Stomach smooth muscle (tissue), 2 donors: ENCODE data around the gene CDC45.

ENCODE experiments used
- H3K27ac ChIP-seq: one replicate; pipeline ENCODE4 v1.7.0; 2013; ENCODE audit warnings: mild to moderate bottlenecking, low read length, inconsistent platforms
- H3K27me3 ChIP-seq, 2 donors: one replicate each; pipeline ENCODE4 v1.7.0; 2013; ENCODE audit warnings: low read length in 2 of 2; ENCODE audit not compliant: insufficient read depth in 2 of 2, control insufficient read depth in 1 of 2
- H3K36me3 ChIP-seq, 2 donors: one replicate each; pipeline ENCODE4 v1.7.0; 2013; ENCODE audit warnings: low read length in 2 of 2; ENCODE audit not compliant: control insufficient read depth in 2 of 2, insufficient read depth in 2 of 2
- H3K4me1 ChIP-seq: one replicate; pipeline ENCODE4 v1.7.0; 2013; ENCODE audit warnings: low read length; ENCODE audit not compliant: control insufficient read depth, insufficient read depth
- H3K4me3 ChIP-seq, 2 donors: one replicate each; pipeline ENCODE4 v1.7.0; 2013; ENCODE audit warnings: low read length in 2 of 2
- H3K9ac ChIP-seq, 2 donors: one replicate each; pipeline ENCODE4 v1.7.0; 2013; ENCODE audit warnings: low read length in 2 of 2, mild to moderate bottlenecking in 1 of 2
- H3K9me3 ChIP-seq, 2 donors: one replicate each; pipeline ENCODE4 v1.7.0; 2013; ENCODE audit warnings: low read length in 2 of 2; ENCODE audit not compliant: control insufficient read depth in 2 of 2
- donor health status: healthy.
- donor health status: Pancreatic carcinoma.

Gene CDC45

DNA sequence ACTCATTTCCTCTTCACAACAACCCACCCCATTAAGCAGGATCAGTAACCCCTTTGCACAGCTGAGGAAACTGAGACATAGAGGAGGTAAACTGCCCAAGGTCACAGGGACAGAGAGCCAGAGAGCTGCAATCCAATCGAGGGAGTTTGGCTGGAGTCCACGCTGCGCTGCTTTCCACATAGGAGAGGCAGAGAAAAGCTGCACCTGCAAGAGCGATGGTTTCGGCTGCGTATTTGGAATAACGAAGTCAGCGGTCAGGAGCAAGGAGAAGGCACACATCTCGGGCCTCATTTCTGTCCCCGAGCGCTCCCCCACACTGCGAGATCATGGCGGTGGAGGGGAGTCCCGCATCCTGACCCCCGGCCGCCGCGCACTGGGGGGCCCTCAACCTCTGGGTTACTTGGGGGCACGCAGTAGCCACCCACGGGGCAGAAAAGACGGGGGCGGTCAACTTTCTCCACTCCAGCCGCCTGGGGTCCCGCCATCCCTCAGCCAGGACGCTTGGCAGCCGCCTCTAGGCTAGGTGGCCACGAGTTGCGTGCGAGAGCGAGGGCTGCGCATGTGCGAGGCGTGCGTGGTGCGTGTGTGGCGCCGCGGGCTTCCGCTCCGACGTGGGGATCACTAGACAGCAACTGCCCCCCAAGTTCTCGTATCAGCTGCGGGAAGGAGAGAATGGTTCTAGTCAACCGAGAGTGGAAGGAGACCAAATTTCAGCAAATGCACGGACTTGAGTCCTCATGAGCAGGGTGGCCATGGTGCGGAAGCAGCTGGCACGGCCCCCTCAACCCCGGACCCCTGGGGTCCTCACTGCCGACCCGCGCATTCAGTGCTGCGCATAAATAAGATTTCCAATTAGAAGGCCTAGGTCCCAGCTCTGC lies 86.8 kb downstream of the CDC45 start:
- Histone ChIP-seq H3K4me1 (peaks cover 3% of the 10 kb centered on the region), H3K9me3 (peaks cover 0 to 3% of the 10 kb centered on the region in 2 donors), H3K4me3 (no peak overlapping the region), H3K27ac (no peak overlapping the region), H3K36me3 (no peaks in the 10 kb centered on the region), H3K27me3 (peaks cover 2 to 7% of the 10 kb centered on the region in 2 donors), H3K9ac (no peak overlapping the region)

DNA sequence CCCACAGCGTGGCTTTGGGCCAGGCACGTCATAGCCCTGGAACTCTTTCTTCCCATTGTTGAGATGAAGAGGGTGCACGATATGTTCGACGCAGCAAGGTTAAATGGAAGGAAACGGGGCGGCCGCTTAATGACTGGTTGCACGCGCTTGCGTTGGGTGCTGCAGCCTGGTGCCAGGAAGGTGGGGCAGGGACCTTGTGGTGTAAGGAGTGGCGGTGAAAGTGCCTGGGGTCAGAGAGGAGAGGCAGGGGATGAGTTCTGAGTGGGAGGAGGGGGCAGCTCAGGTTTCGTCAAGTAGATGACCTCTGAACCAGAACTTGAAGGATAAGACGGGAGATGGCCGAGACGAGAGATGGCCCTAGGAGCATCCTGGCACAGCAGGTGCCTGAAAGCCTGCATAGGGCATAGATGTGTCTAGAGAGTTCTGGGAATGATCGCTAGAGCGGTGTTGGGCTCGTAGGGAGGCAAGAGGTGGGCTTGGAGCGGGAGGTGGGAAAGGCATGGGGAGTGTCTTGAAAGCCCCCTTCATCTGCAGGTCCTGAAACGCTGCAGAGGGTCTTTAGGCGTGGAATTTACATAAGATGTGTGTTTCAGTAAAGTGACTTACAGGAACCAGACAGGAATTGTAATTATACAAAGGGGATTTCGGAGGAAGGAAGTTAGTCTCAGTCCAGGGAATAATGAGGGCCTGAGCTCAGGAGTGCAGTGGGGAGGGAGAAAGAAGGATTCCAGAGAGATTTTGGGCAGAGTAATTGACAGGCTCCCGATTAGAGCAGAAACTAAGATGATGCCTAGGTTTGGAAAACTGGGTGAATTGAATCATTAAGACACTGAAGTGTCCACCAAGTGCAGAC lies 87.7 kb downstream of the CDC45 start:
- Histone ChIP-seq H3K4me1 (peaks cover 3% of the 10 kb centered on the region), H3K4me3 (no peak overlapping the region), H3K27me3 (peaks cover 2 to 9% of the 10 kb centered on the region in 2 donors), H3K9ac (no peak overlapping the region), H3K36me3 (no peaks in the 10 kb centered on the region), H3K27ac (no peak overlapping the region), H3K9me3 (peaks cover 0 to 3% of the 10 kb centered on the region in 2 donors)

DNA sequence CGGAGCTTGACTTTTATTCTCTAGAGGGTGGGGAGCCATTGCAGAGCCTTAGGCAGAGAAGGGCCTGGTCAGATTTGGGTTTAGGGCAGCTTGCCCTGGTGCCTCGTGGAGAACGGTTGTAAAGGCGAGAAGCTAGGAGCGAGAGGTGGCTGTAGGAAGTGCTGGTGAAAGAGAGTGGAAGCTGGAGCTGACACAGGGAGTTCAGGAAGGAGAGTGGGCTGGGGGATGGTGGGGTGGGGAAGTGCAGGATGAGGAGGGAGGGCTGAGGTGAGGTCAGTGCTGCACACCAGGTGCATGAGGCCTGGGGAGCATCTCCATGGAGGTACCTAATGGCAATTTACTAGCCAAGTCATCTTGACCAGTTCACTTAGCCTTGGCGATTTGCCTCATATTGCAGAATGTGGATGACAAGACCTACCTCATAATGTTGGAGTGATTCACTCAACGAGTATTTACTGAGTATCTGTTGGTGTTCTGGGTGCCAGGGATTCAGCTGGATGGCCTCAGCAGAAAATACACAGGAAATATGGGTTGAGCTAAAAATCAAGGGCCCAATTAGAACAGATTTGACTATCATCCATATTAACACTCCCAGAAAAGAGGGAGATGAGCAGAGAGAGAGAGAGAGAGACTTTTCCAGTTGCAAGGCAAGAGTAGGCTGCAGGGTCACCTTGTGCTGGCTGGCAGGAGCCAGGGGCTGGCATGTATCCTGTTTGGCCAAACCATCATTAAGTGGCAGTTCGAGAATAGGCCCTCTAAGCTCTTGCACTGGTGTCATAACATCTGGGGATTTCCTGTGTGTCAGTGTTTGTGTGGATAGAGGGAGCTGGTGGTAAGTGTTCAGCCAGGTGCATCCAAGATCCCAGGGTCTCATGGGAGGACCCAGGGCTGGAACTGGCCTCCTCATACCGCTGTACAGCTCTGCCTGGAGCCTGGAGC lies 88.9 kb downstream of the CDC45 start:
- H3K9me3 ChIP-seq = peaks cover 0 to 3% of the 10 kb centered on the region in 2 donors
- H3K36me3 ChIP-seq = no peaks in the 10 kb centered on the region
- H3K27ac ChIP-seq = no peak overlapping the region
- H3K4me3 ChIP-seq = no peak overlapping the region
- peaks cover 3% of the 10 kb centered on the region for H3K4me1 ChIP-seq
- H3K27me3 ChIP-seq = peaks cover 2 to 9% of the 10 kb centered on the region in 2 donors
- H3K9ac ChIP-seq = no peak overlapping the region

DNA sequence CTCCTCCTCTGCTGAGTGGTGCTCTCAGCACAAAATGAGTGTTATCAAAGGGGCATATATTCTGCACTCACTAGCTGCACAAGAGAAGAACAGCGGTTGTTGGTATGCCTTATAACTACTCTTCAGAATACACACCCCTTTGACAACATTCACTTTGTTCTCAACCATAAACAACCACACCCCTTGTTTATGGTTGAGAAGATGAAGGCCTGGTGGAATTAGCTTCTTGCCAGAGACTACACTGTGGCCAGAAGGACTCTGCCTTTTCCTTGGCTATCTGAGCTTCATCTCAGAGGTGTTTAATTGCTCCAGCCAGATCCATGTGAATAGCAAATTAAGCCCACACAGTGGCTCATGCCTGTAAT lies 89.5 kb downstream of the CDC45 start:
- Histone ChIP-seq H3K4me3 (no peak overlapping the region), H3K4me1 (peaks cover 3% of the 10 kb centered on the region), H3K27me3 (peaks cover 2 to 9% of the 10 kb centered on the region in 2 donors), H3K27ac (no peak overlapping the region), H3K9ac (no peak overlapping the region), H3K9me3 (peaks cover 0 to 3% of the 10 kb centered on the region in 2 donors), H3K36me3 (no peaks in the 10 kb centered on the region)

DNA sequence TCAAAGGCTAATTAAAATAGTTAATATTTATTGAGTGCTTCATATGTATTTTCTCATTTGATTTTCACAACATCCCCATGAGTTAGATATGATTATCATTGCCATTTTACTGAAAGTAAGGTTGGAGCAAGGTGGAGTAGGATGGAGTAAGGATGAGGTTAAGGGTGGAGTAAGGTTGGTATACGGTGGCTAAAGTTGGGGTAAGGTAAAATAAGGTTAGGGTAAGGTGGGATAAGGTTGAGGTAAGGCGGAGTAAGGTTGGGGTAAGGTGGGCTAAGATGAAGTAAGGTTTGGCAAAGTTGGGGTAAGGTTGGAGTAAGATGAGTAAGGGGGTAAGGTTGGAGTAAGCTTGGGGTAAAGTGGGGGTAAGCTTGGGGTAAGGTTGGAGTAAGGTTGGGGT lies 90.3 kb downstream of the CDC45 start:
- Histone ChIP-seq H3K27ac (no peak overlapping the region), H3K4me1 (peaks cover 3% of the 10 kb centered on the region), H3K9me3 (no peaks in the 10 kb centered on the region), H3K27me3 (peaks cover 2 to 9% of the 10 kb centered on the region in 2 donors), H3K36me3 (no peaks in the 10 kb centered on the region), H3K9ac (no peak overlapping the region), H3K4me3 (no peak overlapping the region)
